GM12878 (cell line): ENCODE measurements around the gene CSNK1G1. TPM values are rescaled to one million over a fixed set of nuclear protein-coding genes. Genes with fewer than 3 reads are reported as not detected.

Experiments used
- ATAC-seq: fragments of 200-7000 bp; cut with Tn5 transposase; 3 replicates; pipeline ENCODE4 v1.9.1; 2020; ENCODE audit warnings: mild to moderate bottlenecking, moderate library complexity
- BruUV-seq: library from RNA; stranded (reverse); fragments of 400-500 nt; replicated peaks from 2 replicates; lab custom pipeline; 2021; lab: Mats Ljungman, UMichigan
- CTCF ChIA-PET: fragments of 300-600 bp; sonication (Branson Sonifier 250); formaldehyde crosslinking; extraction: SDS; loops from one replicate; lab custom pipeline; 2021; ENCODE audit warnings: inconsistent platforms; lab: Yijun Ruan, JAX
- POLR2A ChIA-PET: fragments of 350-600 bp; formaldehyde crosslinking; extraction: SDS; loops from one replicate; lab custom pipeline; 2021; ENCODE audit warnings: inconsistent platforms; lab: Charles Lee
- RAD21 ChIA-PET: fragments of 300-600 bp; sonication (Branson Sonifier 250); formaldehyde crosslinking; loops from one replicate; lab custom pipeline; 2023; ENCODE audit warnings: antibody characterized with exemption; ENCODE audit not compliant: unreplicated experiment; lab: Charles Lee
- SMC1A ChIA-PET: fragments of 300-600 bp; sonication (Branson Sonifier 250); formaldehyde crosslinking; loops from one replicate; lab custom pipeline; 2023; ENCODE audit not compliant: unreplicated experiment, uncharacterized antibody; lab: Charles Lee
- DNase-seq: peaks from one replicate; pipeline ENCODE4 v3.0.0-alpha.2; 2011; ENCODE audit warnings: low read depth, low spot score
- FAIRE-seq: peaks from 3 replicates; lab custom pipeline; 2011; peaks lifted over from hg19 to GRCh38; lab: Jason Lieb, UNC
- H2AFZ ChIP-seq: 2 replicates; pipeline ENCODE4 v1.6.0; 2011; ENCODE audit warnings: low read depth, low read length, control low read depth; ENCODE audit not compliant: control insufficient read depth
- H3K27ac ChIP-seq: 2 replicates; pipeline ENCODE4 v1.5.1; 2011; ENCODE audit warnings: control low read depth; ENCODE audit not compliant: control insufficient read depth, insufficient read depth
- H3K27me3 ChIP-seq, 2 experiments: replicated peaks in 1 of 2; 2 replicates each; pipeline versions ENCODE4 v1.6.0 to v1.6.1; 2011; ENCODE audit warnings: low read length in 1 of 2; ENCODE audit not compliant: control insufficient read depth in 2 of 2, insufficient read depth in 2 of 2
- H3K36me3 ChIP-seq, 2 experiments: 2 replicates each; pipeline ENCODE4 v1.5.1; 2011; ENCODE audit warnings: low read length in 1 of 2; ENCODE audit not compliant: control insufficient read depth in 2 of 2, insufficient read depth in 2 of 2
- H3K4me1 ChIP-seq: 2 replicates; pipeline ENCODE4 v1.6.1; 2011; ENCODE audit warnings: mild to moderate bottlenecking, low read length, moderate library complexity, mixed read lengths; ENCODE audit not compliant: control insufficient read depth, insufficient read depth
- H3K4me2 ChIP-seq: 2 replicates; pipeline ENCODE4 v1.6.0; 2011; ENCODE audit warnings: control low read depth; ENCODE audit not compliant: control insufficient read depth, insufficient read depth
- H3K4me3 ChIP-seq: fragments of 200-600 bp; sonication (generic); 2 replicates; pipeline ENCODE4 v1.5.1; 2016
- H3K79me2 ChIP-seq: 2 replicates; pipeline ENCODE4 v1.6.0; 2011; ENCODE audit warnings: low read length; ENCODE audit not compliant: control insufficient read depth, insufficient read depth
- H3K9ac ChIP-seq: 2 replicates; pipeline ENCODE4 v1.8.0; 2011; ENCODE audit warnings: low read length, control low read depth, mixed read lengths; ENCODE audit not compliant: control insufficient read depth, insufficient read depth
- H3K9me3 ChIP-seq: replicated peaks from 3 replicates; pipeline ENCODE4 v1.5.1; 2011; ENCODE audit warnings: mild to moderate bottlenecking, low read length; ENCODE audit not compliant: control insufficient read depth, insufficient read depth
- H4K20me1 ChIP-seq: 2 replicates; pipeline ENCODE4 v1.6.0; 2011; ENCODE audit not compliant: control insufficient read depth, insufficient read depth
- ATF7 ChIP-seq: fragments of 450-650 bp; IDR thresholded peaks from 2 replicates; pipeline ENCODE4 v1.6.1; 2016; ENCODE audit warnings: low read depth, mild to moderate bottlenecking
- CBX5 ChIP-seq: sonication (generic); IDR thresholded peaks from 2 replicates; pipeline ENCODE4 v1.6.1; 2016; ENCODE audit warnings: low read depth, moderate library complexity, mild to moderate bottlenecking, inconsistent platforms
- E2F8 ChIP-seq: fragments of 450-650 bp; IDR thresholded peaks from 2 replicates; pipeline ENCODE4 v1.6.1; 2018; ENCODE audit warnings: mild to moderate bottlenecking, low read depth, moderate library complexity; ENCODE audit not compliant: partially characterized antibody
- ETV6 ChIP-seq, 2 experiments: fragments of 450-650 bp in 1 of 2; IDR thresholded peaks in 1 of 2; conservative IDR thresholded peaks in 1 of 2; 2 replicates each; pipeline ENCODE4 v1.6.1; 2014; ENCODE audit warnings: antibody characterized with exemption in 1 of 2, borderline replicate concordance in 1 of 2, low read depth in 1 of 2, mild to moderate bottlenecking in 1 of 2, moderate library complexity in 1 of 2
- HSF1 ChIP-seq: fragments of 150-350 bp; IDR thresholded peaks from 2 replicates; pipeline ENCODE4 v1.6.1; 2014; ENCODE audit warnings: mild to moderate bottlenecking, low read depth, low read length
- IKZF2 ChIP-seq, 2 experiments: fragments of 450-650 bp; IDR thresholded peaks; 2 replicates each; pipeline ENCODE4 v1.6.1; 2017; ENCODE audit warnings: mild to moderate bottlenecking in 2 of 2, moderate library complexity in 2 of 2
- JUND ChIP-seq: IDR thresholded peaks from 2 replicates; pipeline ENCODE4 v1.6.1; 2012; ENCODE audit warnings: low read depth, mild to moderate bottlenecking, low read length, improper control_type of control experiment, moderate library complexity
- MYB ChIP-seq: fragments of 150-350 bp; IDR thresholded peaks from 2 replicates; pipeline ENCODE4 v1.6.1; 2014; ENCODE audit warnings: mild to moderate bottlenecking, low read depth, low read length, borderline replicate concordance
- MYC ChIP-seq: IDR thresholded peaks from 2 replicates; pipeline ENCODE4 v1.6.1; 2011; ENCODE audit warnings: mild to moderate bottlenecking, low read length, moderate library complexity, inconsistent platforms; ENCODE audit not compliant: insufficient read depth, insufficient replicate concordance, insufficient read length, severe bottlenecking
- PML ChIP-seq: IDR thresholded peaks from 2 replicates; pipeline ENCODE4 v1.6.1; 2012; ENCODE audit warnings: low read length, inconsistent platforms
- USF2 ChIP-seq: IDR thresholded peaks from 2 replicates; pipeline ENCODE4 v1.6.1; 2011; ENCODE audit warnings: low read depth, low read length, improper control_type of control experiment, borderline replicate concordance
- WRNIP1 ChIP-seq: IDR thresholded peaks from 2 replicates; pipeline ENCODE4 v1.6.1; 2011; ENCODE audit warnings: low read depth, low read length, improper control_type of control experiment, borderline replicate concordance
- in situ Hi-C: fragments of 300-500 bp; cut with MboI; formaldehyde crosslinking; loops from 9 replicates; pipeline ENCODE4 v1.14.3; 2018; ENCODE audit warnings: mixed read lengths
- intact Hi-C: fragments of 100-400 bp; cut with micrococcal nuclease; formaldehyde crosslinking; loops from one replicate; pipeline ENCODE4 v1.14.2; 2022; ENCODE audit not compliant: unreplicated experiment
- polyA plus RNA-seq, 11 experiments: library from polyadenylated mRNA; depleted of rRNA in 4 of 11; unstranded in 6 of 11; stranded (reverse) in 5 of 11; fragments of >200 nt; fragmentation: Nextera tagmentation in 4 of 11; fragmentation: Illumina TruSeq in 1 of 11; extraction: Ambion mirVana in 4 of 11; extraction: Trizol in 1 of 11; gene quantifications; 1 replicate in 1 of 11; 2 replicates in 10 of 11; pipeline versions ENCODE4 v1.2.1 to v1.2.3, GENCODE V29; 2011 to 2016; ENCODE audit warnings: inconsistent platforms in 2 of 11, missing spikeins in 2 of 11, low read depth in 1 of 11
- total RNA-seq, 4 experiments: library from RNA; depleted of rRNA in 3 of 4; stranded (reverse); fragments of >200 nt in 3 of 4; fragmentation: Illumina TruSeq in 1 of 4; extraction: Trizol in 1 of 4; gene quantifications; 2 replicates each; pipeline versions ENCODE4 v1.2.1 to v1.2.3, GENCODE V29; 2013 to 2021
- TF ChIP-seq, protein P1 (sequence below): fragments of 450-650 bp; IDR thresholded peaks from 2 replicates; pipeline ENCODE4 v1.6.1; 2018; ENCODE audit warnings: borderline replicate concordance, mild to moderate bottlenecking; ENCODE audit not compliant: partially characterized antibody
- TF ChIP-seq, protein P2 (sequence below): fragments of 450-650 bp; conservative IDR thresholded peaks from 2 replicates; pipeline ENCODE4 v1.6.1; 2017; ENCODE audit warnings: mild to moderate bottlenecking, moderate library complexity

The CSNK1G1 gene
- total and polyA plus RNA-seq, 10 of the 15 experiments (the other 5 are each of a cell fraction or from before 2014, with no cell fraction given): 6.1 to 23.4 (median 15.3) TPM

DNA sequence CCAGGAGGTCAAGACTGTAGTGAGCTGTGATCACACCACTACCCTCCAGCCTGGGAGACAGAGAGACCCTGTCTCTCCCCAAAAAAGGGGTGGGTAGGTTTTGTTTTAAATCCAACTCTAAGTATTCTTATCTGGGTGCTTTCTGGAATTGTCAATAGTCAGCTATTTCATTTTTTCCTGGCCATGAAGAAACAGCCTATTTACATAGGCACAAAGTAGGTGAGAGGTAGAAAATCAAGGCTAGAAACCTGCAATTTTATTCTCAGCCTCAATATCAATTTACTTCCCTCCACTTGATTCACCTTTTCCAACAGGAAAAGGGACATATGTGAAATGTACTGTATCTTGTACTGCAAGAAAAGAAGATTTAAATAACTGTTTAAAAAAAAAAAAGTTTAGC is 45.9 kb downstream of the CSNK1G1 start:
- intact Hi-C loops: no loop called here
- Histone ChIP-seq H3K4me1 (no peaks in the 10 kb centered on the region), H4K20me1 (no peaks in the 10 kb centered on the region), H3K4me2 (no peak overlapping the region), H3K27ac (no peak overlapping the region), H3K4me3 (no peak overlapping the region), H3K9me3 (no peaks in the 10 kb centered on the region), H3K27me3 (no peaks in the 10 kb centered on the region), H3K36me3 (no peaks in the 10 kb centered on the region), H2AFZ (no peak overlapping the region), H3K9ac (no peak overlapping the region), H3K79me2 (no peaks in the 10 kb centered on the region; the same call in 1 of the 2 replicates)
- ChIA-PET CTCF (no interaction called here), RAD21 (no interaction called here), POLR2A (no interaction called here), SMC1A (interaction anchor here (0.9 kb wide), 1 partner anchor 600 kb away, joined by 3 read pairs; no protein-coding TSS in a partner anchor)
- BruUV-seq: no TSS peak
- ATAC-seq: no peak
- in situ Hi-C loops: no loop called here
- DNase-seq: no peak
- FAIRE-seq: no peak
- TF ChIP-seq CBX5 (no peak), MYC (no peak), IKZF2 (IDR thresholded peaks at IDR 0.05) (no peak), WRNIP1 (no peak), ETV6 (conservative IDR thresholded peaks at IDR 0.05 in 1 of 2, IDR thresholded peaks at IDR 0.05 in 1 of 2; ENCODE audit: borderline replicate concordance in 1 of 2, low read depth in 1 of 2) (no peak), MYB (no peak), JUND (no peak), ATF7 (no peak), USF2 (no peak), PML (no peak), E2F8 (no peak), HSF1 (no peak)
- TF ChIP-seq, protein P1, sequence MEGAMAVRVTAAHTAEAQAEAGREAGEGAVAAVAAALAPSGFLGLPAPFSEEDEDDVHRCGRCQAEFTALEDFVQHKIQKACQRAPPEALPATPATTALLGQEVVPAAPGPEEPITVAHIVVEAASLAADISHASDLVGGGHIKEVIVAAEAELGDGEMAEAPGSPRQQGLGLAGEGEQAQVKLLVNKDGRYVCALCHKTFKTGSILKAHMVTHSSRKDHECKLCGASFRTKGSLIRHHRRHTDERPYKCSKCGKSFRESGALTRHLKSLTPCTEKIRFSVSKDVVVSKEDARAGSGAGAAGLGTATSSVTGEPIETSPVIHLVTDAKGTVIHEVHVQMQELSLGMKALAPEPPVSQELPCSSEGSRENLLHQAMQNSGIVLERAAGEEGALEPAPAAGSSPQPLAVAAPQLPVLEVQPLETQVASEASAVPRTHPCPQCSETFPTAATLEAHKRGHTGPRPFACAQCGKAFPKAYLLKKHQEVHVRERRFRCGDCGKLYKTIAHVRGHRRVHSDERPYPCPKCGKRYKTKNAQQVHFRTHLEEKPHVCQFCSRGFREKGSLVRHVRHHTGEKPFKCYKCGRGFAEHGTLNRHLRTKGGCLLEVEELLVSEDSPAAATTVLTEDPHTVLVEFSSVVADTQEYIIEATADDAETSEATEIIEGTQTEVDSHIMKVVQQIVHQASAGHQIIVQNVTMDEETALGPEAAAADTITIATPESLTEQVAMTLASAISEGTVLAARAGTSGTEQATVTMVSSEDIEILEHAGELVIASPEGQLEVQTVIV: no peak
- TF ChIP-seq, protein P2, sequence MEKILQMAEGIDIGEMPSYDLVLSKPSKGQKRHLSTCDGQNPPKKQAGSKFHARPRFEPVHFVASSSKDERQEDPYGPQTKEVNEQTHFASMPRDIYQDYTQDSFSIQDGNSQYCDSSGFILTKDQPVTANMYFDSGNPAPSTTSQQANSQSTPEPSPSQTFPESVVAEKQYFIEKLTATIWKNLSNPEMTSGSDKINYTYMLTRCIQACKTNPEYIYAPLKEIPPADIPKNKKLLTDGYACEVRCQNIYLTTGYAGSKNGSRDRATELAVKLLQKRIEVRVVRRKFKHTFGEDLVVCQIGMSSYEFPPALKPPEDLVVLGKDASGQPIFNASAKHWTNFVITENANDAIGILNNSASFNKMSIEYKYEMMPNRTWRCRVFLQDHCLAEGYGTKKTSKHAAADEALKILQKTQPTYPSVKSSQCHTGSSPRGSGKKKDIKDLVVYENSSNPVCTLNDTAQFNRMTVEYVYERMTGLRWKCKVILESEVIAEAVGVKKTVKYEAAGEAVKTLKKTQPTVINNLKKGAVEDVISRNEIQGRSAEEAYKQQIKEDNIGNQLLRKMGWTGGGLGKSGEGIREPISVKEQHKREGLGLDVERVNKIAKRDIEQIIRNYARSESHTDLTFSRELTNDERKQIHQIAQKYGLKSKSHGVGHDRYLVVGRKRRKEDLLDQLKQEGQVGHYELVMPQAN: no peak
